A549 (cell line): ENCODE measurements around the gene RMC1.

Experiments used
- CHD2 ChIP-seq: fragments of 150-350 bp; IDR thresholded peaks from 2 replicates; pipeline ENCODE4 v1.6.1; 2014; ENCODE audit warnings: low read length; ENCODE audit not compliant: partially characterized antibody
- KDM5A ChIP-seq: fragments of 200-600 bp; sonication (generic); IDR thresholded peaks from 2 replicates; pipeline ENCODE4 v1.6.1; 2016; ENCODE audit warnings: antibody characterized with exemption, mild to moderate bottlenecking
- RAD21 ChIP-seq, 2 experiments: fragments of >200 bp in 1 of 2; sonication (Bioruptor Twin) in 1 of 2; formaldehyde crosslinking in 1 of 2; IDR thresholded peaks in 1 of 2; conservative IDR thresholded peaks in 1 of 2; 2 replicates in 1 of 2; 3 replicates in 1 of 2; pipeline ENCODE4 v1.6.1; 2012 to 2018; ENCODE audit warnings: inconsistent platforms in 1 of 2
- TF ChIP-seq, protein P1 (sequence below): fragments of >200 bp; sonication (Bioruptor Twin); formaldehyde crosslinking; IDR thresholded peaks from 3 replicates; pipeline ENCODE4 v1.5.1; 2016
- TF ChIP-seq, protein P2 (sequence below): fragments of 450-650 bp; IDR thresholded peaks from 2 replicates; pipeline ENCODE4 v1.6.1; 2014; ENCODE audit warnings: antibody characterized with exemption

DNA sequence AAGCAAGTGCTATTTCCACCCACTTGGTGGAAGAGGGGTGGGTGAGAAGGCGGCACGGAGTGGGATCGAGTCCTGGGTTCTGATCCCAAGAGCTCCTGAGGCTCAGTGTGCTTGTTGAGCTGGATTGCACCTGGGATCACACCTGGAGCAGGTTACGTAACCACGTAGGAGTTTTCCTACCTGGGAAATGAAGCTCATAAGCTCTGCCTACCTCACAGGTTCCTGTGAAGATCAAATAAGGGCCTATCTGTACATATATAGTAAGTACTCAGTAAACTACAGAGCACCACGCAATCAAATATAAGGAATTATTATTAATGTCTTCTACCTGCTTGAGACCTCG, 72.0 kb downstream of the RMC1 start:
- no peak for TF ChIP-seq KDM5A
- TF ChIP-seq, protein P1, sequence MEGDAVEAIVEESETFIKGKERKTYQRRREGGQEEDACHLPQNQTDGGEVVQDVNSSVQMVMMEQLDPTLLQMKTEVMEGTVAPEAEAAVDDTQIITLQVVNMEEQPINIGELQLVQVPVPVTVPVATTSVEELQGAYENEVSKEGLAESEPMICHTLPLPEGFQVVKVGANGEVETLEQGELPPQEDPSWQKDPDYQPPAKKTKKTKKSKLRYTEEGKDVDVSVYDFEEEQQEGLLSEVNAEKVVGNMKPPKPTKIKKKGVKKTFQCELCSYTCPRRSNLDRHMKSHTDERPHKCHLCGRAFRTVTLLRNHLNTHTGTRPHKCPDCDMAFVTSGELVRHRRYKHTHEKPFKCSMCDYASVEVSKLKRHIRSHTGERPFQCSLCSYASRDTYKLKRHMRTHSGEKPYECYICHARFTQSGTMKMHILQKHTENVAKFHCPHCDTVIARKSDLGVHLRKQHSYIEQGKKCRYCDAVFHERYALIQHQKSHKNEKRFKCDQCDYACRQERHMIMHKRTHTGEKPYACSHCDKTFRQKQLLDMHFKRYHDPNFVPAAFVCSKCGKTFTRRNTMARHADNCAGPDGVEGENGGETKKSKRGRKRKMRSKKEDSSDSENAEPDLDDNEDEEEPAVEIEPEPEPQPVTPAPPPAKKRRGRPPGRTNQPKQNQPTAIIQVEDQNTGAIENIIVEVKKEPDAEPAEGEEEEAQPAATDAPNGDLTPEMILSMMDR, result no peak
- no peak for TF ChIP-seq CHD2
- TF ChIP-seq RAD21 (conservative IDR thresholded peaks at IDR 0.05 in 1 of 2, IDR thresholded peaks at IDR 0.05 in 1 of 2), result no peak
- TF ChIP-seq, protein P2, sequence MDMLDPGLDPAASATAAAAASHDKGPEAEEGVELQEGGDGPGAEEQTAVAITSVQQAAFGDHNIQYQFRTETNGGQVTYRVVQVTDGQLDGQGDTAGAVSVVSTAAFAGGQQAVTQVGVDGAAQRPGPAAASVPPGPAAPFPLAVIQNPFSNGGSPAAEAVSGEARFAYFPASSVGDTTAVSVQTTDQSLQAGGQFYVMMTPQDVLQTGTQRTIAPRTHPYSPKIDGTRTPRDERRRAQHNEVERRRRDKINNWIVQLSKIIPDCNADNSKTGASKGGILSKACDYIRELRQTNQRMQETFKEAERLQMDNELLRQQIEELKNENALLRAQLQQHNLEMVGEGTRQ, result no peak
